HG03039 (cell line): Measurements from ENCODE around the gene SAFB2.

Experiments
- ATAC-seq: cut with Tn5 transposase; IDR thresholded peaks from one replicate; pipeline ENCODE4 v1.9.1; 2021; ENCODE audit warnings: mild to moderate bottlenecking, moderate library complexity; ENCODE audit not compliant: unreplicated experiment

The SAFB2 gene

DNA sequence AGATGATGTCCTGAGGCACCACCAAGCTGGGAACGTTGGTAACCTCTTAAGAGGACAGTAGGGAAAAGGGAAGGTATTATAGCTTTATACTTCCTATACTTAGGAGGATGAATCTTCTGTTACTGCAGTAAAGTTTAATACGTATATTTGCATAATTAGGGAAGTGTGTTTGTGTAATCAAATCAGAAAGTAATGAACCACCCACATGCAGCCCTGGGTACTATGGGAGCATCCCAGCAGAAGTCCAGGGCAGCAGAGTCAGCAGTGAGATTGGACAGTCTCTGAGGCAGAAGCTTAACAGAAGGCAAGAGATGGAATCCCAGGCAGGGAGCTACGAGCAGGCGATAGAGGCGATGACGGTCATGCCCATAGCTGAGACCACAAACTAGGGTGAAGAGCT lies 12.9 kb upstream of the SAFB2 start:
- no peak for ATAC-seq

DNA sequence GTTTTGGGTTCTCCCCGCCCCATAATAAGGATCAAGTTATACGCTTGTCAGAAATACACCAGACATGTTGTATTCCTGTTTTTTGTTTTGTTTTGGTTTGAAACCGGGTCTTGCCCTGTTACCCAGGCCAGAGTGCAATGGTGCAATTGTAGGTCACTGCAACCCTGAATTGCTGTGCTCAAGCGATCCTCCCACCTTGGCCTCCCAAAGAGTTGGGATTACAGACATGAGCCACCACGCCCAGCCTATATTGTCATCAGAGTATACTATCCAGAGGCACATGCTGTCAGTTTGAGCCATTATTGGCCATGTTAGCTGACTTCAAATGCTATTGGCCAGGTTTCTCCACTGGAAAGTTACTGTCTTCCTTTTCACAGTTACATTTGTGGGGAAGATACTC lies 10.1 kb upstream of the SAFB2 start:
- no peak for ATAC-seq

DNA sequence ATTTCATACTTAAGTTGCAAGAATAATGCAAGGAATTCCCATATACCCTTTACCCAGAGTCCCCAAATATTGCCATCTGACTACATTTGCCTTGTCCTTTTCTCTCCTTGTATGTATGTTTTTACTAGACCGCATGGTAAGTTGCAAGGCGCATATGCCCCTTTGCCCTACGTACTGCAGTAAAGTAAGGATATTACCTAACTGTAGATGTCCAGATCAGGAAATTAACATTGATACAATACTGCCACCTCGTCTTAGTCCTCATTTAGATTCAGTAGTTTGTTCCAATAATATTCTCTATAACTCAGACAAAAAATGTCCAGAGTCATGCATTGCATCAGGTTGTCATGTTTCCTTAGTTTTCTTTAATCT lies 9.7 kb upstream of the SAFB2 start:
- ATAC-seq = no peak

DNA sequence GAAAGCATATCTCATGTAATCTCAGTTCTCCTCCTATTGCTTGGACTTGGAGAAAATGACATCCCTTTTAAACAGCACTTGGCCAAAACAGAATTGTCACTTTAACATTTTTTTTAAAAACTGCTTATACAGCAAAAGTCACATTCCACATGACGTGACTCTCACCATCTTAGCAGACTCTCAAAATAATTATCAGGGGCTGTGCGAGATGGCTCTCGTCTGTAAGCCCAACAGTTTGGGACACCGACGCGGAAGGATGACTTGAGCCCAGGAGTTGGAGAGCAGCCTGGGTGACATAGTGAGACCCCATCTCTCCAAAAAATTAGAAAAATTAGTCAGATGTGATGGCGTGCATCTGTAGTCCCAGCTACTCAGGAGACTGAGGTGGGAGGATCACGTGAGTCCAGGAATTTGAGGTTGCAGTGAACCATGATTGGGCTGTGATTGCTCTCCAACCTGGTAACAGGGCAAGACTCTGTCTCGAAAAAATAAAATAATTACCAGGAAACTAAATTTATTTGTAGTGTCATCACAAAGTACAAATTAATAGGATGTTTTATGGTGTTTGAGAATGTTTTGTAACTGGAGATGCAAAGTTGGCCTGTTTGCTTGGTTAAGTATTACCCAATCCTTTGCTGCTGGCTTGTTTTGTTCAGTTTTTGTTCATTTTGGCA lies 9.1 kb upstream of the SAFB2 start:
- ATAC-seq = no peak

DNA sequence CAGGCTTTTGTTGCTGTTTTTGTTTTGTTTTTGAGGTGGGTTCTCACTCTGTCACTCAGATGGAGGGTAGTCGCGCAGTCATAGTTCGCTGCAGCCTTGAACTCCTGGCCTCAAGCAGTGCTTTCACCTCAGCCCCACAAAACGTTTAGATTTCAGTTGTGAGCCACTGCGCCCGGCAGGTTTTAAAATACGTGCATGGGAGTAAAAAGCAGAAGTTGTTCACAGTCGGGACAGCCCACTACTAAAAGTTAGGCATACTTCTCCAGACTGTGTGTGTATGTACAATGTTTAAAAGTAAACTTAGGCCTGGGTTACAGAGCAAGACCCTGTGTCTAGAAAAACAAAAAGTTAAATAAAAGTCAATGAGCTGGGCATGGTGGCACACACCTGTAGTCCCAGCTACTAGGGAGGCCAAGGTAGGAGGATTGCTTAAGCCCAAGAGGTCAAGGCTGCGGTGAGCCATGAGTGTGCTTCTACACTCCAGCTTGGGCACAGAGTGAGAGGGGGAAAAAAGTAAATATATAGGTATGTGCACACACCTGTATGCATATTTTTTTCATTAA lies 6.4 kb upstream of the SAFB2 start:
- no peak for ATAC-seq

DNA sequence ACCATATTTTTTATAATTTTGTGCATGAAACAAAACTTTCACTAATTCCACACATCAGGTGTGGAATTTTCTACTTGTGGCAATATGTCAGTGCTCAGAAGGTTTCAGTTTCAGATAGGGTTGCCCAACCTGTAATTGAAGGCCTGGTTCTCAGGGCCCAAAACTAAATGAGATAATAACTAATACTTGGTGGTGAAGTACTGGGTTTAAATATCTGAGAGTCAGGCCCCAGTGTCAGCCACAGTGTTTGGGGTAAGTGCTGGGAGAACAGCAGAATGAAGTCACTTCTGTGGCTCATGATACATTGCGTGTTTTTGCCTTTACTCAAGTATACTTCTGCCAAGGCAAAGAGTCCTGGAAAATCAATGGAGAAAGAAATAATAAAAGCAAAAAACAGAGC lies 5.9 kb upstream of the SAFB2 start:
- ATAC-seq = no peak

DNA sequence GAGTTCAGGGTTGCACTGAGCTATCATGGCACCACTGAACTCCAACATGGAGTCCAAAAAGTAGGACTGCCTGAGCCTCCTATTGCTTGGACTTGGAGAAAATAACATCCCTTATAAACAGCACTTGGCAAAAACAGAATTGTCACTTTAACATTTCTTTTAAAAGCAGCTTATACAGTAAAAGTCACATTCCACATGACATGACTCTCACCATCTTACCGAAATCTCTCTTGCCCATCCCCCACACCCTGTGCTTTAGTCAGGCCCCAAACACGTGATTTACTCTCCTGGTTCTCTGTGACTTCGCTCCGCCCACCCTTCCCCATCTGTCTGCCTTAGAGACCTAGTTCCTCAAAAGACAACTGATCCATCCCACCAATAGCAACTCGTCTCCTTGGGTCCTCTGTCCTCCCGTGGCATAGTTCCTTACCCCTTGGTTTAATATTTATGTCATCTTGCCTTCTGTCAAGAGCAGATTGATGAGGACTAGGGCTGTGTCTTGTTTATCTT lies 4.9 kb upstream of the SAFB2 start:
- no peak for ATAC-seq

DNA sequence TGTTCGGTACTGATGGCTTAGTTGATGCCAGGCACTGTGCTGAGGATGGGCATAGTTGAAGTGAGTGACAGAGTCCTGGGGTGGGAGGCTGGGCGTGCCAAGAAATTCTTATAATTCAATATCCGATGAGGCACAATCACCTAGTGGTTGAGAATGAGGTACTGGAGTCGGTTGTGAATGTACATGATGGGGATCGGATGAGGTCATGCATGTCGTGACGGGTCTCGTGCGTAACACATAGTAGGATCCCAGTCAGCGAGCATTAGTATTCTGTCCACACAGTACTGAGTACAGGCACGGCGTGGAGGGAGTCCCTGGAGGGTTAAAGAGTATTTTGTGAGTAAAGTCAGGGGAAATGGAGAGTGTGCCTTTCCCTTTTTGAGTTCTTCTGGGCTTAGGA lies 3.1 kb upstream of the SAFB2 start:
- ATAC-seq = no peak

DNA sequence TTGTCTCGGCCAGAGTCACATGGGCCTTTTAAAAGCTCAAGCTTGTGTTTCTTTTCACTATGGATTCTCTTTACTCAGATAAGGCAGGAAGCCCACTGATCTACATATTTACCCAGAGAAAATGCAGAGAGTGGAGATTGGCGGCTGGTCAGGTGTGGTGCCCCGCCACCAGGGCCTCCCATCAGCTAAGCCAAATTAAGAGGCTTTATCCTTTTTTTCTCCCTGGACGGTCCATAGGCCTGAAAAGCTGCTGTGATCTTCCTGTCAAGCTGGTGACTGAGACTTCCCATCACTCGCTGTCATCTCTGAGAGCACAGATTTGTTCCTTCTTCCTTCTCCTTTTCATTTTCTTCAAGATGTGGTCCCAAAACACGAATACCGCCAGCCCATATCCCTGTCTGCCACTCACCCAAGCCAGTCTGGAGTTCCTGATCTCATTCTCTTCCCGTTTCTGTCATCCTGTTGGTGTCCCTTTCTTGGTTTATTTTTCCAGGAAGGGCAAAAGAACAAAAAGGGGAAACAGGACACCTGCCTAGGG lies 2.2 kb upstream of the SAFB2 start:
- ATAC-seq = no peak

DNA sequence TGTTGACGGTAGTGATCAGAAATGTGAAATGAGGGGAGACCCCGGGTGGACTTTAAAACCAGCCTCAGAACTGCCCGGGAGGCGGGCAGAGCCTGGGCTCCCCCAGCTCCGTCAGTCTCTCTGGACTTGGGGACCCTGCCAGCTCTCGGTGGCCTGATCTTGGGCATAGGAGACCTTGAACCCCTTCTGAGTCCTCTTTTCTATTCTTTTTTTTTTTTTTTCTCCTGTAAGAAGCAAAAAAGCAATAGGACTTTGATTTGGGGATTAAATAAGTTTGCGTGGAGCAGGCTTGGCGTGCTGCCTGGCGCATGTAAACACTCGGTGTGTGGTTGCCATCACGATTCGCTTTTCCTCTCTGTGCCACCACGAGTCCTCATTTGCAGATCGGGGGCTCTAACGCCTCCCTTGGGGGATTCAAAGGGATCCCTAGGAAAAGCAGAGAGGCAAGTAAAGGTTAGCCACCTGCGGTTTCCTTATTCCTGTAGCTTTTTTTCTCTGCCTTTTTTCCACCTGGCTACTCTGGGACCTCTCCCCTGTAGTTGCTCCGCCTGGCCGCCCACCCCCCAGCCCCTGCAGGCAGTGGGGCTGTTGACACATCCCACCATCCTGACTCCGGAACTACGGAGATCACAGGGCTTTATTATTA lies 1.6 kb upstream of the SAFB2 start:
- no peak for ATAC-seq

DNA sequence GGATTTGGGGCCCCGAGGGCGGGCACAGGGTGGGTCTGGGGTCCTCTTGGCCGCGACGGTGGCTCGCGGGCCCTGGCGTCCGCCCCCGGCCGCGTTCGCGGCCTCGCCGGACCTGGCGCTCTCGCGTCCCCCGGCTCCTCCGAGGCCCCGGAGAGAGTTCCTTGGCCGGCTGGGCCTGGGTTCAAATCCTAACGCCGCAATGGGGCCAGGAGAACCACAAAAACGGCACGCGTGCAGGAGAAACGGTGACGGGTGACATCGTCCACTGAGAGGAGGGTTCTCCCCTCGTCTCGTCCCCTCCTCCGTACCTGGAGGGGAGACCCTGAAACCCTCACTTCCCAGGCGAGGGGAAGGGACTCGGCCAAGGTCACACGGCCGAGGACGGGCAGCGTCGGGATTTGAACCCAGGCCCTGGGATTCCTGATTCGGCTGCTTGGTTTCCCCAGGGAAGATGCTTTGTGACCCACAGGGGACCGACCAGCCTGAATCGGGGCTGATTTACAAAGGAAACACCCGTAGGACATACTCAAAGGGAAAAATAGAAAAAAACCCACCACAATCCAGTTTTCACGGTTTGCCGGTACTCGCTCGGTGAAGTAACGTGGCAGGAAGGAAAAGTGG lies 931 bp upstream of the SAFB2 start:
- no peak for ATAC-seq

DNA sequence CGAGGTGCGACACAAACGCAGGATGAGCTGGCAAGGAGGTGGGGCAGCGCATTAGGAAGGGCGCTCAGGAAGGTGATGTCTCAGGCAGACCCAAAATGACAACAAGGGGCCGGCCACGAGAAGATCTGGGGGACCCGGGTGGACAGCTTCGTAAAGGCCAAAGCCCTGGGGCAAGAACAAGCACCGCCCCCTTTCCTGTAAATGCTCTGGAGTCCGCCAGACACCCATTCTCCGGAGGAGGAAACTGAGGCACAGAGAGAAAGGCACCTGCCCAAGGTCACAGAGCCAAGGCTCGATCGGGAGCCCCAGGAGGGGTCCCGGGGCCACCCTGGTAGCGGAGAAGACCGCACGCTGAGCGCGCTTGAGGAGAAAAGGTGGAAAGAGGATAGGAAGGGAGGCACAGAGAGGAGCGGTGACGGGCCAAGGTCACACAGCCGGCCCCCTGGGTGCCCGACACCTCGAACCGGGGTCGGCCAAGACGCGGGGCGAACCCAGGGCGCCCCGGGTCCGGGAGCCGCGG lies 571 bp downstream of the SAFB2 start:
- no peak for ATAC-seq

DNA sequence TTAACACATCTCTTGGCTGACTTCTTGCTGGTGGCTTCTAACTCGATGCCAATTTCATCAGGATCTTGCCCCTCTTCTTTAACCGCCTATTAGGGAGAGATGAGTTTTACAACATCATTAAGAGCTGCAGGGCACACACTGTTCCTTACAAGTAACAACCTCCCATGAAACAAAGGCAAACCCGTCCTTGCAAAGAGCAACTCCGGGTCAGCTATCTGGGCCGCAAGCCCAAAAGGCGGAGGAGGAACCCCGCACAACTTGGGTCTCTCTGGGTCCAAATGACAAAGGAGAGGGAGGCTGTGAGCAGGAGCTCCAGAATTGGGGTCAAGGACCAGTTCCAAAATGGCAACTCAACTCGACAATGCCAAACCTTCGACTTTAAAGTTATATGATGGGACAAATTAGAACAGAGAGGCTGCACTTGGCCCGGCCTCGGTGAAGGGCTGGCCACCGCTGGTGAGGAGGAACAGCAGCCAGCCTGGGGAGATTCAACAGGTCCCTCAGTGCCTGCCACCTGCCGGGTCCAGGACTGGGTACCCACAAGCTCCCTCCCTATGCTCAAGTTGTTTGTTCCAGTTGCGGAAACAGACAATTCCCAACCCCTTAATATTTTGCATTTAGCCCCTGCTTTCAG lies 1.1 kb downstream of the SAFB2 start:
- ATAC-seq = no peak

DNA sequence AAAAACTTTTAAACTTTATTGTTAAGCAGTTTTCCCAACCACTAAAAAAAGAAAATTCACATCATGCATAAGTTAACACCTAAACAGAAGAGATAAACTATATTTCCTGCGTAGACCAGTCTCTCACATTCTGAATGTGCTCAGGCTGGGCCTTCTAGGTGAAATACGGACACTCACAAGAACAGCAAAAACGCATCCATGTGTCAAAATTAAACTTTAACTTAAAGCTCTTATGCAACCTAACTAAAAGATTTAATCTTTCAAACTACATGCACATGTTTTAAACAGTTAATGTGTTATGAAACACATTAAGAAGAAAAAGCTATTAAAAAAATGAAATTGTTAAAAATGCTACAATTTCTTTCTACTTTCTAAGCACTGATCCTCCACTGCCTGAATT lies 2.6 kb downstream of the SAFB2 start:
- ATAC-seq = no peak

DNA sequence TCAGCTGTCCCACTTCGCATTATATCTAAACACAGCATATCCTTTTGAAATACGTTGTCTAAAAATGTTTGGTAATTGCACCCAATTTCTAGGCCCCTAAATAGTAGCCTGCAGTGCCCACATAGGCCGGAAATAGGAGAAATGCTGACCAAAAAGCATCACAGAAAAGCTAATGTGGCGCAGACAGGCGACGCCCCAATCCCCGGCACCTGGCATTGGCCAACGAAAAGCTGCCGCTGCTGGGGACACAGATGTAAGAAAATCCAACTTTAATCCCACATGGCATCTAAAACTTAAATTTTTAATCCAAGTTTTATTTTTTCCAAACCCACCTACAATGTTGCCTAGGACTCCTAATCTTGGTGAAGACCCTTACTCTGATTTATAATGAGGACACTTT lies 4.0 kb downstream of the SAFB2 start:
- no peak for ATAC-seq

DNA sequence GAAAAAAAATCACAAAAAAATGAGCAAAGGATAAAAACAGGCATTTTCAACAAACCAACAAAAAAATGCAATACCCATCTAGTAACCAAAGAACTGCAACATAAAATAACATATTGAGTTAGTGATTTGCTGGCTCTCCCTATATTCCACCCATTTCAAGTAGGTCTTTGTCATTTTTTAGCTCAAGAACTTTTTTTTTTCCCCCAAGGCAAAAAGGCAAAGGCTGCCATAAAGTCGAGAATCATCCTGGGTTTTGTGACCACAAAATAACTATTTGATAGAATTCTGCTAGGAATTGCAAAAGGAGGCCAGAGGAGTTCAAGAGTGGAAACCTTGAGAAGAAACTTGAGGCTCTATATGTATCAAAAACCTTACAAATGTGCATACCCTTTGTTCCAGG lies 5.5 kb downstream of the SAFB2 start:
- no peak for ATAC-seq

DNA sequence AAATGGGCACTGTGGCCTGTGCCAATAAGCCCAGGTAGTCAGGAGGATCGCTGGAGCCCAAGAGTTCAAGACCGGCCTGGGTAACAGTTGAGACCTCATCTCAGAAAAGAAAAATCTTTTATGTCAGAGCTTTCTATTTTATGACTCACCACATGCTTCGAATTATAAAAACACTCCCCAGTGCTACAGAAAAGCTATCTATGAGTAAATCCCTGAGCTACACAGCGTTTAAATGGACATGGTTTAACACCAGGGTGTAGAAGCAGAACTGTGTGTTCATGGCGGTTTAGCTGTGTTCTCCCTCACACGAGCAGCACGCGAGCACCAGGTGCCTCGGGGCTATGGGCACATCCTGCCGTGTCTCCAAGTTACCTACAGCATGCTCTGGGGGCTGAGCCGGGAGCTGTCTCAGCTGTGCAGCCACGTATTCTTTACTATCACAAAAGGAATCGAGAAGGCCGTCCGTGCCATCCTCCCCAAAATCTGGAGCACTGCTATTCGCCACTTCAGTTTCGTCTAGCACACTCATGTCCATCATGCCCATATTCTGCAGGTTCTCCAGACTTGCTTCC lies 6.7 kb downstream of the SAFB2 start:
- no peak for ATAC-seq

DNA sequence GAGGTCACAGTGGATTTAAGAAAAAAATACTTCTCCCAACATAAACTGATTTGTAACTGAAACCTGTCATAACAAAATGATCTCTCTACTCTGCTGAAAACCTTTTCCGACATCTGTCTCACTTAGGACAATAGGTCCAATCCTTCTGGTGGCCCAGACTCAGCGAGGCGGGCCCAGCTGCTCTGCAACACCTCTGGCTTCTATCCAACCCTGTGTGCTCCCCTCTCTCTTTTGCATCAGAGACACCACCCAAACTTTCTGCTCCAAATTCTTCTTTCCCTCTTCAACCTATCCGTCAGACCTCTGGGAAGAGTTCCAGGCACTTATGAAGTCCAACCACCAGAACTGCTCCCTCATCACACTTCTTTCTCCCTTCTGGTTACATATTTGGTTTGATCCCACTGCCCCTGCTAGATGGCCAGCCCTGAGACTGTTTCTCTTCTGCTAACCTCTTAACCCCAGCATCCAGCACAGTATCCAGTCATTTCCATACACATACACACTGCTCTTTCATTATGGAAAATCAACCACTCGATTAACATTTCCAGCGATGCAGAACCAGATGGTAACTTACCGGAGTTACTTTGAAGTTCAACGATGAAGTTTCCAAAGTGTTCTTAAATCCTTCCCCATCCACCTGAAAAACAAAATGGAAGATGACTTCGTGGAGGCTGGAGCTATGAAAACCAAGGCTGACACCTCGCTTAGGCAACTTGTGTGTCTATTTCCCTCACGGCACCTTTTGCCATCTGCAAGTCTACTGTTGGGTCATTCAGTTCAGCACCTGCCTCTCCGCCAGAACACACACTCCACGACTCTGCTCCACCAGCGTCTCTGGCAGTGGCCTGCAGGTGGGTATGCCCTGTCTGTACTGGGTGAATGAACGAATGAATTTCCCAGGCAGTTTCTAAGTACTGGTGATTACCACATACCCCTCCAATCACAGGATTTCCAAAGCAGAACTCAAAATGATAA lies 9.4 kb downstream of the SAFB2 start:
- ATAC-seq = no peak

DNA sequence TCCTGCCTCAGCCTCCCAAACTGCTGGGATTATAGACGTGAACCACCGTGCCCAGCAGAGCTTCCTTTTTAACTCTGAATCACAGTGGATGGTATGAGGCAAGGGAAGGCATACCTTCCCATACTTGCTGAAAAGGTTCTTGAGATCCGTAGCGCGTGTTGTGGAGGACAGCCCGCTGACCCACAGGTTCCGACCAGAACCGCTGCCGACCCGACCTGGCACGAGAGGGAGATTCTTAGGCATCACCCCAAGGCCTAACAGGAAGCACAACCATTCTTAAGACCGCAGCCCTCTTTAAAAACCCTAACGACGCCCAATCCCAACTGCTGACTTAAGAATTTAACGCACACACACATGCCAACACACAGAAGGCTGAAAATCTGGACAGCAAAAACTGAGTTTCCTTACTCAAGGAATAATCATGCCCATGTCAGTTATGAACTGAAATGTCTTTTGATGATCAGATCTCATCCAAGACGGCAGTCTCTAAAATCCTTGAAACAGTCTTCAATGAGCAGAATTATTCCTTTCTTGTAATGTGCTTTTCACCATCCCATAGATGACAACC lies 12.6 kb downstream of the SAFB2 start:
- ATAC-seq = no peak
